GM18868 (cell line): ENCODE measurements around the gene ZNF121.

ENCODE experiments used
- ATAC-seq: cut with Tn5 transposase; IDR thresholded peaks from one replicate; pipeline ENCODE4 v1.9.1; 2021; ENCODE audit warnings: mild to moderate bottlenecking, moderate library complexity; ENCODE audit not compliant: unreplicated experiment

Gene ZNF121

GRCh38 chr19:9538183-9539058 is 45.9 kb downstream of the ZNF121 start, which contains the start of gene ZNF426:
Gene ZNF426 (minus strand): TSS chr19:9538645. CDS start chr19:9536232, 2,413 bp downstream.
- ATAC-seq, result peak; percentile 78

DNA sequence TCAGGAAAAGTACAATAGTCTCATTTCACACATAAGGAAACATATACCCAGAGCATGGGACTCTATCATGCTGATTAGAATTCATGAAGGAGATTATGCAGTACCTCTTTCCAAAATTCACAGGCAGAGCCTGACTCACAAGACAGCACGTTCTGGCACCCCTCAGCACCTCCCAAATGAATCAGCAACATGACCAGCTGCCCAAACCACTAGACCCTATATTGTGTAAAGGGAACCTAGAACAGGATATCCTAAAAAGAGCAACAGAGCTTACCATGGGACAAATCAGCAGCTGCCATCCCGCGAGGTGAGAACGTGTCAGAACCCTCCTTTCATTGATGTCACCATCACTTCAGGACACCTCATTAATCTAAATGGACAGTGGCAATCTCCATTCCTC is 48.4 kb downstream of the ZNF121 start:
- ATAC-seq, result no peak

- ATAC-seq, result no peak
Observed at GRCh38 chr19:9531933-9532332, 52.4 kb downstream of the ZNF121 start.

DNA sequence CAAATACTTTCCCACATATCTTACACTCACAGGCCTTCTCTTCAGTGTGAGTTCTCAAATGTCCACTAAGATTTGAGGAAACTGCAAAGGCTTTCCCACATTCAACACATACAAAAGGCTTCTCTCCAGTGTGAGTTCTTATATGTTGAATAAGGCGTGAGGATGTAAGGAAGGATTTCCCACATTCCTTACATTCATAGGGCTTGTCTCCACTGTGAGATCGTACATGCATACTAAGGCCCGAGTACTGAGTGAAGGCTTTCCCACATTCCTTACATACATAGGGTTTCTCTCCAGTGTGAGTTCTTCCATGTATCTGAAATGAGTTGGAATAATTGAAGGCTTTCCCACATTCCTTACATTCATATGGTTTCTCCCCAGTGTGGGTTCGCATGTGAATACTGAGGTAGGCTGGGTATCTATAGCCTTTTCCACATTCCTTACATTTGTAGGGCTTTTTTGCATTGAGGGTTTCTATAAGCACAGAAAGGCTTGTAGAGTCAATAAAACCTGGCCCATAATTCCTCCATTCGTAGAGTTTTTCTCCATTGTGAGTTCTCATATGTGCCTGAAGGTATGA is 55.5 kb downstream of the ZNF121 start:
- no peak for ATAC-seq

GRCh38 chr19:9523885-9524474 is 60.3 kb downstream of the ZNF121 start:
- no peak for ATAC-seq
